ENCODE results near the gene IFT43.

GRCh38 chr14:76088771-76089571, 103.4 kb downstream of the IFT43 start:
- TF ChIP-seq CTCF (conservative IDR thresholded peaks at IDR 0.05) = no peak
- TF ChIP-seq ZFX (IDR thresholded peaks at IDR 0.05) = no peak
